ENCODE results near the gene RRP12. TPM values are rescaled to one million over a fixed set of nuclear protein-coding genes. Genes with fewer than 3 reads are reported as not detected.
"Not testable (repeated sequence)": the region's sequence is repeated elsewhere in the genome, so short reads cannot be mapped to it uniquely, and the experiment has no call there.

Gene RRP12
- total RNA-seq, 1 donor from 2014 or later = 106 TPM

- no peak overlapping the region for H3K27ac Mint-ChIP-seq
- intact Hi-C loops (cut with micrococcal nuclease) = no loop called here
Measured at GRCh38 chr10:97349752-97350513, 51.2 kb downstream of the RRP12 start.

GRCh38 chr10:97347317-97347716, 53.8 kb downstream of the RRP12 start:
- no peaks in the 10 kb centered on the region for H3K9me3 Mint-ChIP-seq
- peaks cover 4% of the 10 kb centered on the region for H3K27me3 Mint-ChIP-seq
- intact Hi-C loops (cut with micrococcal nuclease) = no loop called here
- no peak overlapping the region for H3K27ac Mint-ChIP-seq
- no peak overlapping the region for H3K4me3 Mint-ChIP-seq
- no peaks in the 10 kb centered on the region for H3K4me1 Mint-ChIP-seq
- H3K36me3 Mint-ChIP-seq (ENCODE audit: low read depth) = peaks cover 5% of the 10 kb centered on the region
- DNase-seq = no peak

More at GRCh38 chr10:97349752-97350513, 51.2 kb downstream of the RRP12 start:
- DNase-seq = no peak
- H3K9me3 Mint-ChIP-seq = no peaks in the 10 kb centered on the region
- H3K27me3 Mint-ChIP-seq = no peaks in the 10 kb centered on the region
- peaks cover 5% of the 10 kb centered on the region for H3K36me3 Mint-ChIP-seq (ENCODE audit: low read depth)
- H3K4me3 Mint-ChIP-seq = no peak overlapping the region
- H3K4me1 Mint-ChIP-seq = no peaks in the 10 kb centered on the region

GRCh38 chr10:97343664-97344063, 57.5 kb downstream of the RRP12 start:
- DNase-seq; H3K9me3 Mint-ChIP-seq; intact Hi-C loops (cut with micrococcal nuclease); H3K4me3 Mint-ChIP-seq; H3K27ac Mint-ChIP-seq; H3K36me3 Mint-ChIP-seq (ENCODE audit: low read depth); H3K4me1 Mint-ChIP-seq: not testable (repeated sequence)
- peaks cover 14% of the 10 kb centered on the region for H3K27me3 Mint-ChIP-seq

- H3K27me3 Mint-ChIP-seq = peaks cover 29% of the 10 kb centered on the region
Measured at GRCh38 chr10:97341416-97341815, 59.7 kb downstream of the RRP12 start.

GRCh38 chr10:97338041-97338440, 63.1 kb downstream of the RRP12 start:
- intact Hi-C loops (cut with micrococcal nuclease) = no loop called here
- Mint-ChIP-seq H3K27ac (no peak overlapping the region), H3K4me3 (no peak overlapping the region), H3K9me3 (no peaks in the 10 kb centered on the region), H3K4me1 (peaks cover 10% of the 10 kb centered on the region), H3K36me3 (ENCODE audit: low read depth) (peaks cover 5% of the 10 kb centered on the region), H3K27me3 (peaks cover 33% of the 10 kb centered on the region)
- DNase-seq = no peak

More at GRCh38 chr10:97341416-97341815, 59.7 kb downstream of the RRP12 start:
- H3K4me3 Mint-ChIP-seq = no peak overlapping the region
- intact Hi-C loops (cut with micrococcal nuclease) = no loop called here
- H3K9me3 Mint-ChIP-seq = no peaks in the 10 kb centered on the region
- peaks cover 3% of the 10 kb centered on the region for H3K4me1 Mint-ChIP-seq
- H3K36me3 Mint-ChIP-seq (ENCODE audit: low read depth) = no peaks in the 10 kb centered on the region
- no peak for DNase-seq
- H3K27ac Mint-ChIP-seq = no peak overlapping the region

GRCh38 chr10:97336942-97337831, 64.0 kb downstream of the RRP12 start:
- Mint-ChIP-seq H3K4me3 (no peak overlapping the region), H3K27me3 (peaks cover 30% of the 10 kb centered on the region), H3K36me3 (ENCODE audit: low read depth) (peaks cover 10% of the 10 kb centered on the region), H3K9me3 (no peaks in the 10 kb centered on the region), H3K4me1 (peaks cover 19% of the 10 kb centered on the region), H3K27ac (no peak overlapping the region)
- no peak for DNase-seq
- intact Hi-C loops (cut with micrococcal nuclease) = no loop called here

DNA sequence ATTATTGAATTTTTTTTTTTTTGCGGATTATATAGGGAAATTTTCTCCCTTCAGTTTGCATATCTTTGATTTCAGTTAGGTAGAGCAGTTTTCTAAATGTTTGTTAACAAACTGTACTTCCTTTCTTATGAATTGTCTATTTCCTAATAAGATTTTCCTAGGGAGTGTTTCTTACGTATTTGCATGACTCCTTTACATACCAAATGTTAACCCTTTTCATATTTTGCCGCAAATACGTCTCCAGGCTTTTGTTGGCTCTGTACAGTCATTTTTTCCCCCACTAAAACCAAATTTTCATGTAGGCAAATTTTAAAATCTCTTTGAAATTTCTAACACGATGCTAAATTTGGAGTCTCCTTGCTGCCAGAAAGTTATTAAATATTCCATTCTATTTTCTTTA, 64.7 kb downstream of the RRP12 start:
- Mint-ChIP-seq H3K9me3 (no peaks in the 10 kb centered on the region), H3K4me3 (no peak overlapping the region), H3K27ac (no peak overlapping the region), H3K36me3 (ENCODE audit: low read depth) (peaks cover 10% of the 10 kb centered on the region), H3K27me3 (peaks cover 28% of the 10 kb centered on the region), H3K4me1 (peaks cover 23% of the 10 kb centered on the region)
- no peak for DNase-seq
- intact Hi-C loops (cut with micrococcal nuclease) = no loop called here

DNA sequence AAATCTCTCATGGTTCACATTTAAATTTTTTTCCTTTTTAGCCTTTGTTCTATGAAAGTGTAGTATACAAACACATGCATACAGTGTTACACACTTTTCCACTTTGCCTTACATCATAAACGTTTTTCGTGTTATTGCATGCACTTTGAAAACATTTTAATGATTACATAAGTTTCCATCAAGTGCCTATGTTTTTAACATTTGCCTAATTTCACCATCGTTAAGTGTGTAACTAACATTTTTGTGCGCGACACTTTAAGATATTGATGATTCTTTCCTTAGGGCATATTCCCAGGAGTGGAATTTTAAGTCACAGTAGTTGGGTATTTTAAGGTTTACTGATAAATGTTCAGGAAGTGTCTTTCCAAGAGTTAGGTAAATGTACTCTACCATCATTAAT, 65.1 kb downstream of the RRP12 start:
- Mint-ChIP-seq H3K27me3 (peaks cover 28% of the 10 kb centered on the region), H3K4me3 (peak overlapping the region; percentile 47), H3K9me3 (no peaks in the 10 kb centered on the region), H3K27ac (peak overlapping the region; percentile 65), H3K36me3 (ENCODE audit: low read depth) (peaks cover 13% of the 10 kb centered on the region), H3K4me1 (peaks cover 27% of the 10 kb centered on the region)
- DNase-seq = no peak
- intact Hi-C loops (cut with micrococcal nuclease) = no loop called here

- intact Hi-C loops (cut with micrococcal nuclease) = loop anchor here (1.0 kb wide), 2 partner anchors 66 to 305 kb away; partner anchors contain the start of genes PI4K2A and RRP12
- Mint-ChIP-seq H3K4me3 (peak overlapping the region; percentile 77), H3K27ac (peak overlapping the region; percentile 65), H3K36me3 (ENCODE audit: low read depth) (peaks cover 16% of the 10 kb centered on the region), H3K27me3 (peaks cover 28% of the 10 kb centered on the region), H3K4me1 (peaks cover 27% of the 10 kb centered on the region), H3K9me3 (no peaks in the 10 kb centered on the region)
- DNase-seq = no peak
Measured at GRCh38 chr10:97335188-97335619, 65.9 kb downstream of the RRP12 start.

GRCh38 chr10:97334370-97335175, 66.6 kb downstream of the RRP12 start, which contains the start of gene FRAT2:
Gene FRAT2, minus strand, starts transcription at chr10:97334729. Its CDS starts 157 bp downstream, at chr10:97334572.
- DNase-seq = peak; percentile 96
- Mint-ChIP-seq H3K36me3 (ENCODE audit: low read depth) (peaks cover 21% of the 10 kb centered on the region), H3K4me1 (peaks cover 31% of the 10 kb centered on the region), H3K4me3 (peak within 1 kb of the TSS; percentile 83), H3K9me3 (no peaks in the 10 kb centered on the region), H3K27me3 (peaks cover 28% of the 10 kb centered on the region), H3K27ac (peak within 1 kb of the TSS; percentile 89)
- intact Hi-C loops (cut with micrococcal nuclease) = loop anchor here (1.0 kb wide), 3 partner anchors 42 to 306 kb away; partner anchors contain the start of genes ARHGAP19, PI4K2A and RRP12

DNA sequence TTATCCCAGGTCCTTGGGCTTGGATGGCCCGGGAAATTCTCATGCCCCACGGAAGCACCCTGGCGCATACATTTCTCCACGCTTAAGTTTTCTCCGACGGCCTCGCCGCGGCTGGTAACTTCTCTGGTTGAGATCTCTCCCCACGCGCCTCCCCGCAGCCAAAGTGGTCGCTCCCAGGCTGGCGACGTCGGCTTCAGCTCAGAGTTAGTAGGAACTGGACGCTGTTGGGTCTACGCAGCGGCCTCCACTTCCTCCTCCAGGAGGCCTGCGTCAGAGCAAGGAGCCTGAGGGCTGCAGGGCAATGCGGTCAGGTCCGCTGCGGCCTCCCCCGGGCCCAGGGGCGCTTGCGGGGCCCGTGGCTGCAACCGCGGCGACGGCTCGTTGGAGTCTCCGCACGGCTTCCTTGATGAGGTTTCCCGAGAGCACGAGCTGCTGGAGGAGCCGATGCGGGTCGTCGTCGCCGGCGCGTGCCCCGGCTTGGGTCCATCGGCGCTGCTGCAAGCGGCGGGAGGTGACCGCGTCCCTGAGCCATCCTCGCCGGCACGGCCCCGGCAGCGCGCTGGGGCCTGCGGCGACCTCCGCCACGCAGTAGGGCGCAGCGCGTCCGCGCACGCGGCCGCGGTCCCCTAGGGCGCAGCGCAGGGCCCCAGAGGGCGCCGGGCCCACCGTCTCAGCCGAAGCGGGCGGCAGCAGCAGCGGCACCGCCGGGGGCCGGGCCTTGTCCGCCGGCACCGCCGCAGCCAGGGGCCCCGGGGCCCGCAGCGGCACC, 67.4 kb downstream of the RRP12 start:
- Mint-ChIP-seq H3K36me3 (ENCODE audit: low read depth) (peaks cover 25% of the 10 kb centered on the region), H3K4me1 (peaks cover 35% of the 10 kb centered on the region), H3K27ac (peak overlapping the region; percentile 78), H3K9me3 (no peaks in the 10 kb centered on the region), H3K27me3 (peaks cover 22% of the 10 kb centered on the region), H3K4me3 (peak overlapping the region; percentile 83)
- peak; percentile 82 for DNase-seq
- intact Hi-C loops (cut with micrococcal nuclease) = loop anchor here (1.0 to 2.0 kb wide), 3 partner anchors 13 to 55 kb away; partner anchors contain the start of gene ARHGAP19

- peak overlapping the region; percentile 78 for H3K27ac Mint-ChIP-seq
- no peaks in the 10 kb centered on the region for H3K9me3 Mint-ChIP-seq
- H3K4me3 Mint-ChIP-seq = peak overlapping the region; percentile 83
- H3K27me3 Mint-ChIP-seq = peaks cover 20% of the 10 kb centered on the region
- no peak for DNase-seq
- peaks cover 26% of the 10 kb centered on the region for H3K36me3 Mint-ChIP-seq (ENCODE audit: low read depth)
- peaks cover 40% of the 10 kb centered on the region for H3K4me1 Mint-ChIP-seq
- intact Hi-C loops (cut with micrococcal nuclease) = loop anchor here (1.0 to 2.0 kb wide), 2 partner anchors 13 to 54 kb away; no protein-coding TSS in a partner anchor
Measured at GRCh38 chr10:97333351-97333600, 67.9 kb downstream of the RRP12 start.

Data from activated CD4-positive, alpha-beta T cell treated with anti-CD3 and anti-CD28 coated beads, Interleukin-2, amount 10 ng/mL, durations not matched to agents 24 days and 14 days (primary cell).